Heart left ventricle (tissue), 13 donors: ENCODE data around the gene CD63.

Experiments
- POLR2A ChIP-seq, 2 donors: fragments of 450-650 bp; IDR thresholded peaks; one replicate each; pipeline ENCODE4 v1.6.1; 2017; ENCODE audit warnings: antibody characterized with exemption in 2 of 2, mild to moderate bottlenecking in 2 of 2, moderate library complexity in 2 of 2
- TF ChIP-seq, protein P1 (sequence below), 12 donors: fragments of 200-600 bp; sonication (generic) in 4 of 12; IDR thresholded peaks; one replicate each; pipeline versions ENCODE4 v1.5.0 to v1.8.0; 2018 to 2022; ENCODE audit warnings: antibody characterized with exemption in 12 of 12, mild to moderate bottlenecking in 5 of 12
- donor health status: ischemic (EF 13 %, LVEDD 7.1; RV severe dilation, severe dysfunction).
- donor health status: DM: no; HTN: yes; CAD: no.
- donor health status: DM: no; HTN: no; CAD: no.
- donor health status: ischemic (EF 25% LVEDD 6.9; RV normal size, moderate dysfunction).
- donor health status: ischemic (EF 25% LVEDD 5.7; RV mildly dilated, moderate dysfunction).
- donor health status: ischemic (EF 35%, LVEDD 5.7; RV mildly dilated, moderate dysfunction).
- donor health status: nonischemic (EF 11% LVEDD 7.7; RV severe dilation, severe dysfunction).
- donor health status: DM: yes; HTN: yes; CAD: no.
- donor health status: PGD.
- donor health status: ischemic (EF 29% LVEDD 5.4; RV normal size, mild dysfunction).
- donor health status: nonischemic (EF 23%, LVEDD 6.1; RV moderate dilation, normal function).

- TF ChIP-seq, protein P1, sequence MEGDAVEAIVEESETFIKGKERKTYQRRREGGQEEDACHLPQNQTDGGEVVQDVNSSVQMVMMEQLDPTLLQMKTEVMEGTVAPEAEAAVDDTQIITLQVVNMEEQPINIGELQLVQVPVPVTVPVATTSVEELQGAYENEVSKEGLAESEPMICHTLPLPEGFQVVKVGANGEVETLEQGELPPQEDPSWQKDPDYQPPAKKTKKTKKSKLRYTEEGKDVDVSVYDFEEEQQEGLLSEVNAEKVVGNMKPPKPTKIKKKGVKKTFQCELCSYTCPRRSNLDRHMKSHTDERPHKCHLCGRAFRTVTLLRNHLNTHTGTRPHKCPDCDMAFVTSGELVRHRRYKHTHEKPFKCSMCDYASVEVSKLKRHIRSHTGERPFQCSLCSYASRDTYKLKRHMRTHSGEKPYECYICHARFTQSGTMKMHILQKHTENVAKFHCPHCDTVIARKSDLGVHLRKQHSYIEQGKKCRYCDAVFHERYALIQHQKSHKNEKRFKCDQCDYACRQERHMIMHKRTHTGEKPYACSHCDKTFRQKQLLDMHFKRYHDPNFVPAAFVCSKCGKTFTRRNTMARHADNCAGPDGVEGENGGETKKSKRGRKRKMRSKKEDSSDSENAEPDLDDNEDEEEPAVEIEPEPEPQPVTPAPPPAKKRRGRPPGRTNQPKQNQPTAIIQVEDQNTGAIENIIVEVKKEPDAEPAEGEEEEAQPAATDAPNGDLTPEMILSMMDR (IDR thresholded peaks at IDR 0.05), result no peak
- no peak for TF ChIP-seq POLR2A (IDR thresholded peaks at IDR 0.05)
Observed at GRCh38 chr12:55694188-55694515, 34.7 kb downstream of the CD63 start.
